ENCODE data around the gene FAH. TPM values are rescaled to one million over a fixed set of nuclear protein-coding genes. Genes with fewer than 3 reads are reported as not detected.

The FAH gene
- total RNA-seq, 4 donors from 2014 or later = 52.7 to 109 (median 83.0) TPM

DNA sequence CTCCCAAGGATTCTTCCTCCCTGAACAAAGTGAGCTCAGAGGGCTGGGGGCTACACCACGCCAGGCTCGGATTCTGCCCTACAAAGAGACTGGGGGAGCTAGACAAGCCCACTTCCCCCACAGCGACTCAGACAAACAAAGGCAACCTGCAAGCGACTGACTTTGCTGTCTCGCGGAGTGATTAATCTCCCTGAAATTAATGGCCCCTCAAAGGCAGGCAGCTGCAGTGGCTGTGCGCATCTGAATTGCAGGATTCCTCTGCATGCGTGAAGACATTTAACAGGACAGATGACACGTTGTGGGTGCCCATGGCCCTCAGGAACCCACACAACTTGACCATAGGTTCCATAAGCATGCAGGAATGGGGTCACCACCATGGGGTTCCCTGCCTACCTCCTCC lies 80.8 kb downstream of the FAH start:
- TF ChIP-seq CTCF (IDR thresholded peaks at IDR 0.05) = no peak
- no peak for ATAC-seq (ENCODE audit: low FRiP score)
- DNase-seq (ENCODE audit: low spot score) = no peak

- ATAC-seq (ENCODE audit: low FRiP score) (no peak), DNase-seq (ENCODE audit: low spot score) (no peak)
Observed at GRCh38 chr15:80234883-80235282, 82.1 kb downstream of the FAH start.

More at GRCh38 chr15:80234883-80235282, 82.1 kb downstream of the FAH start:
- no peak for TF ChIP-seq CTCF (IDR thresholded peaks at IDR 0.05)

Other genes with a start within 250 kb of the FAH start
- gene BCL2A1, start 181.8 kb upstream of the FAH start, total RNA-seq = 10 to 100 TPM in 3 of 4 donors, 1 to 10 TPM in 1; 1.8 to 20.4 (median 16.1) TPM
- 100 to 1,000 TPM in 2 of 4 donors, 10 to 100 TPM in 2; 85.1 to 151 (median 120) TPM for gene ZFAND6, start 93.3 kb upstream of the FAH start, total RNA-seq
- gene CTXND1, start 99.2 kb downstream of the FAH start, total RNA-seq = under 1 TPM in 1 of 4 donors, not detected in 3; 0.16 TPM